ENCODE measurements around the gene TAF8. TPM values are rescaled to one million over a fixed set of nuclear protein-coding genes. Genes with fewer than 3 reads are reported as not detected.

The TAF8 gene
- total RNA-seq, 2 experiments from 2014 or later = 30.1 to 34.7 TPM

DNA sequence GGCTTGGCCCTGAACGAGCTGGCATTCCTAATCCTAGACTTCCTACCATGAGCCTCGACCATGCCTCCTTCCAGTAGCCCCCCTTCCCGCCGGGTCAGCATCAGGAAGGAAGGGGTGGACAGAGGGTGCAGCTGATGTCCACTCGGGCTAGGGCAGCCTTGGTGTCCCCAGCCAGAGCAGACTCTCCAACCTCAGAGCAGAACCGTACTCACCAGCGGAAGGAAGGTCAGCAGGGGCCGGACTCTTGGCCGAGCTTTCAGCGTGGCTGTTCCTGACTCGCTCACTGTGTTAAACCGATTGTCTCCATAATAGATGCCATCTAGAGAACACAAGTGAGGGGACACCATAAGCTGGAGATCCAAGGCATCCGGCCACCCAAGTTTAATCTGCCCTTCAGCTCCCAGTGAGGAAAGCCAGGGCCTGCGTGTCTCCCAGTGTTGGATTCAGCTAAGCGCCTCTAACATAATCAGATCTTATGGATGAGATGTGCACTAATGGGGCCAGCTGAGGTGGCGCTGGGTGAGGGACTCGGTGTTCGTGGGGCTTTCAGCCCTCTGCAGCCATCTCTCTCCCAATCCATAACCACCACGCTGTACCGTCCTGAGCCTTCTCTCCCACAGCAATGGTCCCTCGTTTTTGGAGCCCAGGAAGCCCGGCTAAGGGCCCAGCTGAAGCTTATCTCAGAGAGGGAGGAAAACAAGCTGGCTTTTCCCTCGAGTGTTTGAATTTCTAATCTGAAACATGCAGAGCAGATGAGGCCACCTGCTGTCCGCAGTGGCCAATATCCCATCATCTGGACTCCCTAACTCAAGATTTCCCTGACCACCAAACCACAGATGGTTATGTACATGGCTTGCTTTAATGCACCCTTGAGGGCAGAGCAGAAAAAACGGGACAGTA, 78.4 kb downstream of the TAF8 start:
- H3K27me3 Mint-ChIP-seq = no peaks in the 10 kb centered on the region
- no peaks in the 10 kb centered on the region for H3K4me1 Mint-ChIP-seq (ENCODE audit: low read depth)
- POLR2A ChIA-PET = no interaction called here
- Histone ChIP-seq H3K9me3 (ENCODE audit: control insufficient read depth in 1 of 2, insufficient read depth in 1 of 2, low read length in 2 of 2) (no peaks in the 10 kb centered on the region), H3K27me3 (ENCODE audit: control insufficient read depth in 1 of 2, insufficient read depth in 2 of 2, low read length in 2 of 2) (no peaks in the 10 kb centered on the region), H3K36me3 (ENCODE audit: insufficient read depth, low read length) (no peaks in the 10 kb centered on the region), H3K4me3 (ENCODE audit: low read length) (no peak overlapping the region), H3K4me1 (ENCODE audit: insufficient read depth, low read length) (no peaks in the 10 kb centered on the region), H3K27ac (ENCODE audit: low read depth in 1 of 2, low read length in 2 of 2) (no peak overlapping the region)
- H3K9me3 Mint-ChIP-seq = no peaks in the 10 kb centered on the region
- ATAC-seq (ENCODE audit: poor library complexity) = no peak
- no peaks in the 10 kb centered on the region for H3K36me3 Mint-ChIP-seq (ENCODE audit: low read depth)
- no peak overlapping the region for H3K27ac Mint-ChIP-seq
- CTCF ChIA-PET = no interaction called here
- no peak overlapping the region for H3K4me3 Mint-ChIP-seq
- TF ChIP-seq, protein P1, sequence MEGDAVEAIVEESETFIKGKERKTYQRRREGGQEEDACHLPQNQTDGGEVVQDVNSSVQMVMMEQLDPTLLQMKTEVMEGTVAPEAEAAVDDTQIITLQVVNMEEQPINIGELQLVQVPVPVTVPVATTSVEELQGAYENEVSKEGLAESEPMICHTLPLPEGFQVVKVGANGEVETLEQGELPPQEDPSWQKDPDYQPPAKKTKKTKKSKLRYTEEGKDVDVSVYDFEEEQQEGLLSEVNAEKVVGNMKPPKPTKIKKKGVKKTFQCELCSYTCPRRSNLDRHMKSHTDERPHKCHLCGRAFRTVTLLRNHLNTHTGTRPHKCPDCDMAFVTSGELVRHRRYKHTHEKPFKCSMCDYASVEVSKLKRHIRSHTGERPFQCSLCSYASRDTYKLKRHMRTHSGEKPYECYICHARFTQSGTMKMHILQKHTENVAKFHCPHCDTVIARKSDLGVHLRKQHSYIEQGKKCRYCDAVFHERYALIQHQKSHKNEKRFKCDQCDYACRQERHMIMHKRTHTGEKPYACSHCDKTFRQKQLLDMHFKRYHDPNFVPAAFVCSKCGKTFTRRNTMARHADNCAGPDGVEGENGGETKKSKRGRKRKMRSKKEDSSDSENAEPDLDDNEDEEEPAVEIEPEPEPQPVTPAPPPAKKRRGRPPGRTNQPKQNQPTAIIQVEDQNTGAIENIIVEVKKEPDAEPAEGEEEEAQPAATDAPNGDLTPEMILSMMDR (IDR thresholded peaks at IDR 0.05) = no peak
- no peak for DNase-seq
- intact Hi-C loops (cut with DNase I, micrococcal nuclease) = no loop called here

DNA sequence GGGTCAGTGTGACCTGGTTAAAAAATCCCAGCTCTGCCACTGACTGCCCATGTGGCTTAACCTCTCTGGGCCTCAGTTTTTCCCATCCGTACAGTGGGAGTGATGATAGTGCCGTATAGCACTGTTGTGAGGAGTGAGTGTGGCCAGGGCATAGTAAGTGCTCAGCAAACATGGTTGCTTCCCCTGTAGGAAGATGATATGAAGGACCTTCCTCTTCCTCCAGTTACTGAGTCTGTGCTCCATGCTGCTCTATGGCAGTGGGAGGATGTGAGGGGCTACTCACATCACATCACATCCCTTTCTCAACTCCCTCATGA, 79.0 kb downstream of the TAF8 start:
- intact Hi-C loops (cut with DNase I, micrococcal nuclease) = no loop called here
- no peaks in the 10 kb centered on the region for H3K4me1 Mint-ChIP-seq (ENCODE audit: low read depth)
- H3K27ac ChIP-seq (ENCODE audit: low read depth in 1 of 2, low read length in 2 of 2) = no peak overlapping the region
- H3K4me3 Mint-ChIP-seq = no peak overlapping the region
- H3K4me3 ChIP-seq (ENCODE audit: low read length) = no peak overlapping the region
- no peaks in the 10 kb centered on the region for H3K4me1 ChIP-seq (ENCODE audit: insufficient read depth, low read length)
- no peaks in the 10 kb centered on the region for H3K36me3 ChIP-seq (ENCODE audit: insufficient read depth, low read length)
- H3K9me3 ChIP-seq (ENCODE audit: control insufficient read depth in 1 of 2, insufficient read depth in 1 of 2, low read length in 2 of 2) = no peaks in the 10 kb centered on the region
- DNase-seq (no peak), ATAC-seq (ENCODE audit: poor library complexity) (no peak)
- H3K27ac Mint-ChIP-seq = no peak overlapping the region
- ChIA-PET POLR2A (no interaction called here), CTCF (no interaction called here)
- no peaks in the 10 kb centered on the region for H3K27me3 Mint-ChIP-seq
- no peaks in the 10 kb centered on the region for H3K27me3 ChIP-seq (ENCODE audit: control insufficient read depth in 1 of 2, insufficient read depth in 2 of 2, low read length in 2 of 2)
- H3K9me3 Mint-ChIP-seq = no peaks in the 10 kb centered on the region
- TF ChIP-seq, protein P1 (IDR thresholded peaks at IDR 0.05) = no peak
- no peaks in the 10 kb centered on the region for H3K36me3 Mint-ChIP-seq (ENCODE audit: low read depth)

DNA sequence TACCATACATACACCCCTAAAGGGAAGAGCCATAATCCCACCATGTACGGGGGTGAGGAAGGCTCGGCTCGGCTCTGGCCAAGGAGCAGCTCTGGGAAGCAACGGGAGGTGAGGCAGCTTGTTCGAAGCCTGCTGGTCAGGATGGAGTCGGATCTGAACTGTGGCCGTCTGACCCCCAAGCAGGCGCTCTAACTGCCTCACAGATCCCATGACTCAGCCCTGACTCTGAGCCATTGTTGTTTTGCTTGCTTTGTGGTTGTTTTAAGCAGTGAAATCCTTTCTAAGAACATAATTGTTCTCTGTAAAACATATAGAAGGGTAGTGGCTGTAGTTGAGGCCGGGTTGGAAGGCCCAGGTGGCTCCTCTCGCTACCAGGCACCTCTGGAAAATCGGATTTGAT, 81.2 kb downstream of the TAF8 start:
- Mint-ChIP-seq H3K27ac (no peak overlapping the region), H3K4me3 (no peak overlapping the region), H3K36me3 (ENCODE audit: low read depth) (no peaks in the 10 kb centered on the region), H3K9me3 (no peaks in the 10 kb centered on the region), H3K27me3 (no peaks in the 10 kb centered on the region), H3K4me1 (ENCODE audit: low read depth) (peaks cover 2% of the 10 kb centered on the region)
- no peak overlapping the region for H3K27ac ChIP-seq (ENCODE audit: low read depth in 1 of 2, low read length in 2 of 2)
- no peak for ATAC-seq (ENCODE audit: poor library complexity)
- ChIA-PET CTCF (no interaction called here), POLR2A (no interaction called here)
- DNase-seq = no peak
- intact Hi-C loops (cut with DNase I, micrococcal nuclease) = no loop called here
- no peaks in the 10 kb centered on the region for H3K27me3 ChIP-seq (ENCODE audit: control insufficient read depth in 1 of 2, insufficient read depth in 2 of 2, low read length in 2 of 2)
- peaks cover 1% of the 10 kb centered on the region for H3K4me1 ChIP-seq (ENCODE audit: insufficient read depth, low read length)
- H3K4me3 ChIP-seq (ENCODE audit: low read length) = no peak overlapping the region
- H3K36me3 ChIP-seq (ENCODE audit: insufficient read depth, low read length) = no peaks in the 10 kb centered on the region
- TF ChIP-seq, protein P1 (IDR thresholded peaks at IDR 0.05) = no peak
- no peaks in the 10 kb centered on the region for H3K9me3 ChIP-seq (ENCODE audit: control insufficient read depth in 1 of 2, insufficient read depth in 1 of 2, low read length in 2 of 2)
